ENCODE data around the gene ATF7.

ATF7 gene

GRCh38 chr12:53657041-53657440 is 30.9 kb upstream of the ATF7 start:
- Histone ChIP-seq H3K27ac (replicated peaks) (no peak overlapping the region), H3K27me3 (ENCODE audit: insufficient read depth, poor library complexity, severe bottlenecking) (no peaks in the 10 kb centered on the region), H3K4me3 (replicated peaks; ENCODE audit: insufficient read depth, low read length) (no peak overlapping the region)
- TF ChIP-seq POLR2AphosphoS5 (IDR thresholded peaks at IDR 0.05; ENCODE audit: low read depth) = no peak
- no peak for TF ChIP-seq GABPA (IDR thresholded peaks at IDR 0.05; ENCODE audit: low read depth)
- no peak for TF ChIP-seq SPI1 (IDR thresholded peaks at IDR 0.05; ENCODE audit: borderline replicate concordance, low read depth)
- no peak for TF ChIP-seq REST (IDR thresholded peaks at IDR 0.05; ENCODE audit: insufficient replicate concordance, low read depth)
- TF ChIP-seq, protein P1, sequence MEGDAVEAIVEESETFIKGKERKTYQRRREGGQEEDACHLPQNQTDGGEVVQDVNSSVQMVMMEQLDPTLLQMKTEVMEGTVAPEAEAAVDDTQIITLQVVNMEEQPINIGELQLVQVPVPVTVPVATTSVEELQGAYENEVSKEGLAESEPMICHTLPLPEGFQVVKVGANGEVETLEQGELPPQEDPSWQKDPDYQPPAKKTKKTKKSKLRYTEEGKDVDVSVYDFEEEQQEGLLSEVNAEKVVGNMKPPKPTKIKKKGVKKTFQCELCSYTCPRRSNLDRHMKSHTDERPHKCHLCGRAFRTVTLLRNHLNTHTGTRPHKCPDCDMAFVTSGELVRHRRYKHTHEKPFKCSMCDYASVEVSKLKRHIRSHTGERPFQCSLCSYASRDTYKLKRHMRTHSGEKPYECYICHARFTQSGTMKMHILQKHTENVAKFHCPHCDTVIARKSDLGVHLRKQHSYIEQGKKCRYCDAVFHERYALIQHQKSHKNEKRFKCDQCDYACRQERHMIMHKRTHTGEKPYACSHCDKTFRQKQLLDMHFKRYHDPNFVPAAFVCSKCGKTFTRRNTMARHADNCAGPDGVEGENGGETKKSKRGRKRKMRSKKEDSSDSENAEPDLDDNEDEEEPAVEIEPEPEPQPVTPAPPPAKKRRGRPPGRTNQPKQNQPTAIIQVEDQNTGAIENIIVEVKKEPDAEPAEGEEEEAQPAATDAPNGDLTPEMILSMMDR (IDR thresholded peaks at IDR 0.05; ENCODE audit: insufficient read depth, low read length) = no peak
- DNase-seq (ENCODE audit: low read depth in 1 of 2, low spot score in 1 of 2) = no peak

- Histone ChIP-seq H3K27me3 (ENCODE audit: insufficient read depth, poor library complexity, severe bottlenecking) (no peaks in the 10 kb centered on the region), H3K4me3 (replicated peaks; ENCODE audit: insufficient read depth, low read length) (no peak overlapping the region), H3K27ac (replicated peaks) (no peak overlapping the region)
- DNase-seq (ENCODE audit: low read depth in 1 of 2, low spot score in 1 of 2) = no peak
- TF ChIP-seq REST (IDR thresholded peaks at IDR 0.05; ENCODE audit: insufficient replicate concordance, low read depth) (no peak), SPI1 (IDR thresholded peaks at IDR 0.05; ENCODE audit: borderline replicate concordance, low read depth) (no peak), GABPA (IDR thresholded peaks at IDR 0.05; ENCODE audit: low read depth) (no peak), POLR2AphosphoS5 (IDR thresholded peaks at IDR 0.05; ENCODE audit: low read depth) (no peak)
- TF ChIP-seq, protein P1 (IDR thresholded peaks at IDR 0.05; ENCODE audit: insufficient read depth, low read length) = no peak
Measured at GRCh38 chr12:53653595-53653994, 27.4 kb upstream of the ATF7 start.

DNA sequence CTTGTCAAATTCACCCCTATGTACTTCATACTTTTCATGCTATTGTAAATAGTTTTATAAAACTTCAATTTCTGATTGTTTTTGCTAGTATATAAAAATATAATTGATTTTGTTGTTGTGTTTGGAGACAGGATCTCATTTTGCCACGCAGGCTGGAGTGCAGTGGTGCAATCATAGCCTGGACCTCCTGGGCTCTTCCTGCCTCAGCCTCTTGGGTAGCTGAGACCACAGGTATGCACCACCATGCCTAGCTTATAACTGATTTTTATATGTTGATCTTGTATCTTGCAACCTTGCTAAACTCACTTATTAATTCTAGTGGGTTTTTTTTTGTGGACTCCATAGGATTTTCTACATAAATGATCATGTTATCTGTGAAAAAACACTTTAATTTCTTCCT is 26.2 kb upstream of the ATF7 start:
- Histone ChIP-seq H3K27me3 (ENCODE audit: insufficient read depth, poor library complexity, severe bottlenecking) (no peaks in the 10 kb centered on the region), H3K4me3 (replicated peaks; ENCODE audit: insufficient read depth, low read length) (no peak overlapping the region), H3K27ac (replicated peaks) (no peak overlapping the region)
- TF ChIP-seq GABPA (IDR thresholded peaks at IDR 0.05; ENCODE audit: low read depth) = no peak
- TF ChIP-seq, protein P1 (IDR thresholded peaks at IDR 0.05; ENCODE audit: insufficient read depth, low read length) = no peak
- no peak for TF ChIP-seq SPI1 (IDR thresholded peaks at IDR 0.05; ENCODE audit: borderline replicate concordance, low read depth)
- no peak for TF ChIP-seq REST (IDR thresholded peaks at IDR 0.05; ENCODE audit: insufficient replicate concordance, low read depth)
- no peak for TF ChIP-seq POLR2AphosphoS5 (IDR thresholded peaks at IDR 0.05; ENCODE audit: low read depth)
- no peak for DNase-seq (ENCODE audit: low read depth in 1 of 2, low spot score in 1 of 2)

All from HL-60 (cell line).